Measurements from ENCODE around the gene DGUOK.

DNA sequence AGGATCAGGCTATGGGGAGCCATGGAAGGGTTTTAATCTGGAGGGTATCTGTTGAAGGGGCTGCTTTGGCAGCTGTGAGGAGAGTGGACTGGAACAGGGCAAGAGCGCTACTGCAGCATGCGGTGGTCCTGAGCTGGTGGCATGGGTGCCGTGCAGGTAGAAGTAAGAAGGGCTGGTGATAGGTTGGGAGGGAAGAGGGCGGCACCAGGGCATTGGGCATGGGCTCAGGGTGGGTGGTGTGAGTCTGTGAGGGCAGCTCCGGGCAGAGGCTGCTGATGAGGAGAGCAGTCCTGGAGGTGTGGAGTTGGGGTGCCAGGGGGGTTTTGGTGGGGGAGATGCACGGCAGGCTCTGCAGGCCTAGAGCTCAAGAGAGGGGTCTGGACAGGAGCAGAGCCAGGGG lies 31.8 kb upstream of the DGUOK start:
- TF ChIP-seq, protein P1, sequence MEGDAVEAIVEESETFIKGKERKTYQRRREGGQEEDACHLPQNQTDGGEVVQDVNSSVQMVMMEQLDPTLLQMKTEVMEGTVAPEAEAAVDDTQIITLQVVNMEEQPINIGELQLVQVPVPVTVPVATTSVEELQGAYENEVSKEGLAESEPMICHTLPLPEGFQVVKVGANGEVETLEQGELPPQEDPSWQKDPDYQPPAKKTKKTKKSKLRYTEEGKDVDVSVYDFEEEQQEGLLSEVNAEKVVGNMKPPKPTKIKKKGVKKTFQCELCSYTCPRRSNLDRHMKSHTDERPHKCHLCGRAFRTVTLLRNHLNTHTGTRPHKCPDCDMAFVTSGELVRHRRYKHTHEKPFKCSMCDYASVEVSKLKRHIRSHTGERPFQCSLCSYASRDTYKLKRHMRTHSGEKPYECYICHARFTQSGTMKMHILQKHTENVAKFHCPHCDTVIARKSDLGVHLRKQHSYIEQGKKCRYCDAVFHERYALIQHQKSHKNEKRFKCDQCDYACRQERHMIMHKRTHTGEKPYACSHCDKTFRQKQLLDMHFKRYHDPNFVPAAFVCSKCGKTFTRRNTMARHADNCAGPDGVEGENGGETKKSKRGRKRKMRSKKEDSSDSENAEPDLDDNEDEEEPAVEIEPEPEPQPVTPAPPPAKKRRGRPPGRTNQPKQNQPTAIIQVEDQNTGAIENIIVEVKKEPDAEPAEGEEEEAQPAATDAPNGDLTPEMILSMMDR (conservative IDR thresholded peaks at IDR 0.05; ENCODE audit: low read depth in 2 of 2): no peak
- TF ChIP-seq EZH2 (IDR thresholded peaks at IDR 0.05; ENCODE audit: low read depth, unreplicated experiment): no peak
- TF ChIP-seq POLR2AphosphoS5 (IDR thresholded peaks at IDR 0.05; ENCODE audit: low read depth): no peak
- TF ChIP-seq JUNB (IDR thresholded peaks at IDR 0.05; ENCODE audit: unreplicated experiment): no peak
- TF ChIP-seq, protein P2, sequence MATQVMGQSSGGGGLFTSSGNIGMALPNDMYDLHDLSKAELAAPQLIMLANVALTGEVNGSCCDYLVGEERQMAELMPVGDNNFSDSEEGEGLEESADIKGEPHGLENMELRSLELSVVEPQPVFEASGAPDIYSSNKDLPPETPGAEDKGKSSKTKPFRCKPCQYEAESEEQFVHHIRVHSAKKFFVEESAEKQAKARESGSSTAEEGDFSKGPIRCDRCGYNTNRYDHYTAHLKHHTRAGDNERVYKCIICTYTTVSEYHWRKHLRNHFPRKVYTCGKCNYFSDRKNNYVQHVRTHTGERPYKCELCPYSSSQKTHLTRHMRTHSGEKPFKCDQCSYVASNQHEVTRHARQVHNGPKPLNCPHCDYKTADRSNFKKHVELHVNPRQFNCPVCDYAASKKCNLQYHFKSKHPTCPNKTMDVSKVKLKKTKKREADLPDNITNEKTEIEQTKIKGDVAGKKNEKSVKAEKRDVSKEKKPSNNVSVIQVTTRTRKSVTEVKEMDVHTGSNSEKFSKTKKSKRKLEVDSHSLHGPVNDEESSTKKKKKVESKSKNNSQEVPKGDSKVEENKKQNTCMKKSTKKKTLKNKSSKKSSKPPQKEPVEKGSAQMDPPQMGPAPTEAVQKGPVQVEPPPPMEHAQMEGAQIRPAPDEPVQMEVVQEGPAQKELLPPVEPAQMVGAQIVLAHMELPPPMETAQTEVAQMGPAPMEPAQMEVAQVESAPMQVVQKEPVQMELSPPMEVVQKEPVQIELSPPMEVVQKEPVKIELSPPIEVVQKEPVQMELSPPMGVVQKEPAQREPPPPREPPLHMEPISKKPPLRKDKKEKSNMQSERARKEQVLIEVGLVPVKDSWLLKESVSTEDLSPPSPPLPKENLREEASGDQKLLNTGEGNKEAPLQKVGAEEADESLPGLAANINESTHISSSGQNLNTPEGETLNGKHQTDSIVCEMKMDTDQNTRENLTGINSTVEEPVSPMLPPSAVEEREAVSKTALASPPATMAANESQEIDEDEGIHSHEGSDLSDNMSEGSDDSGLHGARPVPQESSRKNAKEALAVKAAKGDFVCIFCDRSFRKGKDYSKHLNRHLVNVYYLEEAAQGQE (IDR thresholded peaks at IDR 0.05; ENCODE audit: unreplicated experiment): no peak
- TF ChIP-seq, protein P3, sequence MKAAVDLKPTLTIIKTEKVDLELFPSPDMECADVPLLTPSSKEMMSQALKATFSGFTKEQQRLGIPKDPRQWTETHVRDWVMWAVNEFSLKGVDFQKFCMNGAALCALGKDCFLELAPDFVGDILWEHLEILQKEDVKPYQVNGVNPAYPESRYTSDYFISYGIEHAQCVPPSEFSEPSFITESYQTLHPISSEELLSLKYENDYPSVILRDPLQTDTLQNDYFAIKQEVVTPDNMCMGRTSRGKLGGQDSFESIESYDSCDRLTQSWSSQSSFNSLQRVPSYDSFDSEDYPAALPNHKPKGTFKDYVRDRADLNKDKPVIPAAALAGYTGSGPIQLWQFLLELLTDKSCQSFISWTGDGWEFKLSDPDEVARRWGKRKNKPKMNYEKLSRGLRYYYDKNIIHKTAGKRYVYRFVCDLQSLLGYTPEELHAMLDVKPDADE (IDR thresholded peaks at IDR 0.05): no peak
- no peak for TF ChIP-seq EZH2phosphoT487 (IDR thresholded peaks at IDR 0.05; ENCODE audit: unreplicated experiment)
- TF ChIP-seq CREB1 (CRISPR knock-in tag; IDR thresholded peaks at IDR 0.05; ENCODE audit: low read depth): no peak
- no peak for TF ChIP-seq NANOG (IDR thresholded peaks at IDR 0.05; ENCODE audit: borderline replicate concordance)
- no peak for TF ChIP-seq STAT1 (IDR thresholded peaks at IDR 0.05; ENCODE audit: unreplicated experiment)
- TF ChIP-seq ZNF331 (CRISPR knock-in tag; IDR thresholded peaks at IDR 0.05; ENCODE audit: low read depth): no peak
- TF ChIP-seq, protein P4, sequence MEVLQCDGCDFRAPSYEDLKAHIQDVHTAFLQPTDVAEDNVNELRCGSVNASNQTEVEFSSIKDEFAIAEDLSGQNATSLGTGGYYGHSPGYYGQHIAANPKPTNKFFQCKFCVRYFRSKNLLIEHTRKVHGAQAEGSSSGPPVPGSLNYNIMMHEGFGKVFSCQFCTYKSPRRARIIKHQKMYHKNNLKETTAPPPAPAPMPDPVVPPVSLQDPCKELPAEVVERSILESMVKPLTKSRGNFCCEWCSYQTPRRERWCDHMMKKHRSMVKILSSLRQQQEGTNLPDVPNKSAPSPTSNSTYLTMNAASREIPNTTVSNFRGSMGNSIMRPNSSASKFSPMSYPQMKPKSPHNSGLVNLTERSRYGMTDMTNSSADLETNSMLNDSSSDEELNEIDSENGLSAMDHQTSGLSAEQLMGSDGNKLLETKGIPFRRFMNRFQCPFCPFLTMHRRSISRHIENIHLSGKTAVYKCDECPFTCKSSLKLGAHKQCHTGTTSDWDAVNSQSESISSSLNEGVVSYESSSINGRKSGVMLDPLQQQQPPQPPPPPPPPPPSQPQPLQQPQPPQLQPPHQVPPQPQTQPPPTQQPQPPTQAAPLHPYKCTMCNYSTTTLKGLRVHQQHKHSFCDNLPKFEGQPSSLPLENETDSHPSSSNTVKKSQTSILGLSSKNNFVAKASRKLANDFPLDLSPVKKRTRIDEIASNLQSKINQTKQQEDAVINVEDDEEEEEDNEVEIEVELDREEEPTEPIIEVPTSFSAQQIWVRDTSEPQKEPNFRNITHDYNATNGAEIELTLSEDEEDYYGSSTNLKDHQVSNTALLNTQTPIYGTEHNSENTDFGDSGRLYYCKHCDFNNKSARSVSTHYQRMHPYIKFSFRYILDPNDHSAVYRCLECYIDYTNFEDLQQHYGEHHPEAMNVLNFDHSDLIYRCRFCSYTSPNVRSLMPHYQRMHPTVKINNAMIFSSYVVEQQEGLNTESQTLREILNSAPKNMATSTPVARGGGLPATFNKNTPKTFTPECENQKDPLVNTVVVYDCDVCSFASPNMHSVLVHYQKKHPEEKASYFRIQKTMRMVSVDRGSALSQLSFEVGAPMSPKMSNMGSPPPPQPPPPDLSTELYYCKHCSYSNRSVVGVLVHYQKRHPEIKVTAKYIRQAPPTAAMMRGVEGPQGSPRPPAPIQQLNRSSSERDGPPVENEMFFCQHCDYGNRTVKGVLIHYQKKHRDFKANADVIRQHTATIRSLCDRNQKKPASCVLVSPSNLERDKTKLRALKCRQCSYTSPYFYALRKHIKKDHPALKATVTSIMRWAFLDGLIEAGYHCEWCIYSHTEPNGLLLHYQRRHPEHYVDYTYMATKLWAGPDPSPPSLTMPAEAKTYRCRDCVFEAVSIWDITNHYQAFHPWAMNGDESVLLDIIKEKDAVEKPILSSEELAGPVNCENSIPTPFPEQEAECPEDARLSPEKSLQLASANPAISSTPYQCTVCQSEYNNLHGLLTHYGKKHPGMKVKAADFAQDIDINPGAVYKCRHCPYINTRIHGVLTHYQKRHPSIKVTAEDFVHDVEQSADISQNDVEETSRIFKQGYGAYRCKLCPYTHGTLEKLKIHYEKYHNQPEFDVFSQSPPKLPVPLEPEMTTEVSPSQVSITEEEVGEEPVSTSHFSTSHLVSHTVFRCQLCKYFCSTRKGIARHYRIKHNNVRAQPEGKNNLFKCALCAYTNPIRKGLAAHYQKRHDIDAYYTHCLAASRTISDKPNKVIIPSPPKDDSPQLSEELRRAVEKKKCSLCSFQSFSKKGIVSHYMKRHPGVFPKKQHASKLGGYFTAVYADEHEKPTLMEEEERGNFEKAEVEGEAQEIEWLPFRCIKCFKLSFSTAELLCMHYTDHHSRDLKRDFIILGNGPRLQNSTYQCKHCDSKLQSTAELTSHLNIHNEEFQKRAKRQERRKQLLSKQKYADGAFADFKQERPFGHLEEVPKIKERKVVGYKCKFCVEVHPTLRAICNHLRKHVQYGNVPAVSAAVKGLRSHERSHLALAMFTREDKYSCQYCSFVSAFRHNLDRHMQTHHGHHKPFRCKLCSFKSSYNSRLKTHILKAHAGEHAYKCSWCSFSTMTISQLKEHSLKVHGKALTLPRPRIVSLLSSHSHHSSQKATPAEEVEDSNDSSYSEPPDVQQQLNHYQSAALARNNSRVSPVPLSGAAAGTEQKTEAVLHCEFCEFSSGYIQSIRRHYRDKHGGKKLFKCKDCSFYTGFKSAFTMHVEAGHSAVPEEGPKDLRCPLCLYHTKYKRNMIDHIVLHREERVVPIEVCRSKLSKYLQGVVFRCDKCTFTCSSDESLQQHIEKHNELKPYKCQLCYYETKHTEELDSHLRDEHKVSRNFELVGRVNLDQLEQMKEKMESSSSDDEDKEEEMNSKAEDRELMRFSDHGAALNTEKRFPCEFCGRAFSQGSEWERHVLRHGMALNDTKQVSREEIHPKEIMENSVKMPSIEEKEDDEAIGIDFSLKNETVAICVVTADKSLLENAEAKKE (CRISPR knock-in tag; IDR thresholded peaks at IDR 0.05): no peak

Data from GM23338 (cell line).